HepG2 (cell line): ENCODE data around the gene CCDC34. TPM values are rescaled to one million over a fixed set of nuclear protein-coding genes. Genes with fewer than 3 reads are reported as not detected.

ENCODE experiments used
- polyA plus RNA-seq, 8 experiments: library from polyadenylated mRNA; depleted of rRNA in 3 of 8; stranded (reverse) in 7 of 8; unstranded in 1 of 8; fragments of >200 nt; fragmentation: Illumina TruSeq in 4 of 8; extraction: Trizol in 4 of 8; gene quantifications; 2 replicates each; pipeline versions ENCODE4 v1.2.1 to v1.2.3, GENCODE V29; 2011 to 2016; ENCODE audit warnings: low read depth in 4 of 8, missing spikeins in 1 of 8, mixed read lengths in 1 of 8; ENCODE audit not compliant: insufficient read depth in 1 of 8
- total RNA-seq, 5 experiments: library from RNA; depleted of rRNA; stranded (reverse); fragments of >200 nt; fragmentation: Illumina TruSeq; extraction: Trizol; gene quantifications; 2 replicates each; pipeline ENCODE4 v1.2.3, GENCODE V29; 2016; ENCODE audit warnings: low read depth in 1 of 5

Gene CCDC34
- total and polyA plus RNA-seq, 2 of the 13 experiments (the other 11 are each of a cell fraction or from before 2014, with no cell fraction given) = 7.6 to 34.3 TPM

Other genes with a start within 250 kb of the CCDC34 start
- gene LGR4, start 109.6 kb upstream of the CCDC34 start, total RNA-seq (2016; rRNA removed; fragmentation: Illumina TruSeq; extraction: Trizol) = 51.4 and 68.7 TPM in 2 replicates
- gene LGR4, start 109.6 kb upstream of the CCDC34 start, polyA plus RNA-seq (2011; rRNA removed) = 42.1 and 43.8 TPM in 2 replicates
- gene LIN7C, start 143.6 kb upstream of the CCDC34 start, total RNA-seq (2016; rRNA removed; fragmentation: Illumina TruSeq; extraction: Trizol) = 37.2 and 65.8 TPM in 2 replicates
- gene LIN7C, start 143.6 kb upstream of the CCDC34 start, polyA plus RNA-seq (2011; rRNA removed) = 12.7 and 14.8 TPM in 2 replicates